HG02884 (cell line): ENCODE measurements around the gene TOX3.

ENCODE experiments used
- ATAC-seq: cut with Tn5 transposase; IDR thresholded peaks from one replicate; pipeline ENCODE4 v1.9.1; 2021; ENCODE audit warnings: mild to moderate bottlenecking, moderate library complexity; ENCODE audit not compliant: unreplicated experiment

TOX3 gene

DNA sequence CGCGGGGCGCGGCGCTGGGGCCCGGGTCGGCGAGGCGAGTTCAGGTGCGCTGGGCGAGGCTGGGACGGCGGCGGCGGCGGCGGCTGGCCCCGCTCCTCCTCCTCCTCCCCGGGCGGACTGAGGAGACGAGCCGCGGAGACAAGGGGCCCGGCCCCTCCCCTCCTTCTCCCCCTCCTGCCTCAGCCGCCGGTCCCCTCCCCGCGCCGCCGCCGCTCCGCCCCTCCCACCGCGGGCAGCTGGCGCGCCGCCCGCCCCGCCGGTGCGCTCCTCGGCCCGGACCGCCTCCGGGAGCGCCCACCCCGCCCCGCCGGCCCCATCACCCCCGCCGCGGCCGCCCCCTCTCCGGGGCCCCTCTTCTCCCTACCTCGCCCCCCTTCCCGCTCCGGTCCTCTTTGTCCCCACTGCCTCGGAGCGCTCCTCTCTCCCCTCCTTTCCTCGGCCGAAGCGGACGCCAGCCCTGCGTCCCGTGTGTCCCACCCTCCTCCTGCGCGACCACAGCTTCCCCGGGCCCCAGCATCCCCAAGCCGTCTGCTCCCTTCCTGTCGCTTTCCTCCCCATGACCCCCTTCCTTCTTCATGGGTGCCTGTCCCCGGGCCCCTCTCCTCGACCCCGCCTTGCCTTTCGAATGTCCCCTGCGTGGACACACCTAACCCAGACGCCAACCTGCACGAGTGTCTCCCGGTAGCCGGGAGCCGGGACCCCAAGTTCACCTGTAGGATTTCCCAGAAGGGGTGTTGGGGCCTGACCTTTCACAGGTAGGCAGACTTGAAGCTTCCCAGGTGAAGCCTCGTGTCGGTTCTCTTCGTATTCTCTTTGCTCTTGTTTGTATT is at the start of gene TOX3:
Gene TOX3, minus strand, starts transcription at position 140 of the 830 bp plus-strand sequence. CDS start 420 bp downstream, outside the sequence.
- ATAC-seq = no peak

DNA sequence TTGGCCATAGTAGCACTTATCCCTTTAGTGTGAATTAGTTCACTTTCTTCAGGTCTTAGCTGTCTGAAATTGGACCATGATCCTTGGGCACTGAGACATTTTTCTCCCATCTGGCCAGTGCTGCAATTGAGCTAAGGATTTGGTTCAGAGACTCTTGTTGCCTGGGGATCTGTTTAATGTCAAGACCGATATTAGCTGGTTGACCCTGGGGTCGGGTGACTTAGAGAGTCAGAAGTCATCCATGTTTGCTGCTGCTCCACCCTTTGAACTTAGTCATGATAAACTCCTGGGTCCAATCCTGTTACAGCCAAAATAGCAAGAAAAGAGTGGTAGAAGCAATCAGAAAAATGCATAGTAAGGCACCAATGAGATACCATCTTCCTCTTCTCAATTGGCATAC is 45.8 kb upstream of the TOX3 start:
- ATAC-seq = no peak

DNA sequence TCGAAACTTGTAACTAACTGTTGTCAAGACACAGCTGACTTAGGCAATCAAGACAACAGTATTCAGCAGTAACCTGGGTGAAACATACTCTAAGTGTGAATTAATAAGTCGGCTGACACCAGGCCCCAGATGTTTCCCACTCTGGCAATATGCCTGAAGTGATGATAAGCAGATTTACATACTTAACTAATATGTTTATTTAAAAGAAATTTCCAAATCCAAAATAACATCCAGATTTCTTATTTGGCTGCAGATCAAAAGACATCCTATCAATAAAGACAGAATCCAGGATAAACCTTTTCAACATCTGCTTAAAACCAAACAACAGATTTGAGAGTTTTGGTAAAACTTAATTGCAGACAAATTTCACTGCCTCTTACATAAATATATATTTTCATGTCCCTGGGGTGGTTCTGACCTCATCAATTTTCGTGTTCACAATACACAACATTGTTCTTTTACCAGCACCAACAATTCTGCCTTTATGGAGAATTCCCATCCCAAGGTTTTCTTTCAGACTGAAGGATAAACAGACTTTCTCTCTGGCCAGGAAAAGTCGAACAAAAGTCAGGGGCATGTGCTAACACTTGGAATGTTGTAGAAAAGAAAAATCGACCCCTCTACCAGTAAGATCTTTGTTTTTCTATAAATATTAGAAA is 45.1 kb upstream of the TOX3 start:
- ATAC-seq = no peak

DNA sequence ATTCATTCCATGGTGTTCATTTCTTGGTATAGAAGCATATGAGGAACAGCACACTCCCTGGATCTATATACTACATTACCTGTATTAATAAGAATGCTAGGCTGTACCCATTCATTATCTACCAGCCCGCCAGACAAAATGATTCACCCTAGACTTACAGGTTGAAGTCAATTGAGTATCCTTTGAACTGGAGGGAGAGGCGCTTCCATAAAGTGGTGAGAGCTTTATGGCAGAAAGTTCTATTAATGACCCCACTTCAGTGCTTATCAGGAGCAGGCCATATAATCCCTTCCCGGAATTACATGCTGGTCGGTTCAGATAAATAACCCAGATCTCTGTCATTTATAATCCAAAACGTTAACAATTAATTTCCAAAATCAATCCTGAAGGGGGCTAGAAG is 44.5 kb upstream of the TOX3 start:
- ATAC-seq = no peak

DNA sequence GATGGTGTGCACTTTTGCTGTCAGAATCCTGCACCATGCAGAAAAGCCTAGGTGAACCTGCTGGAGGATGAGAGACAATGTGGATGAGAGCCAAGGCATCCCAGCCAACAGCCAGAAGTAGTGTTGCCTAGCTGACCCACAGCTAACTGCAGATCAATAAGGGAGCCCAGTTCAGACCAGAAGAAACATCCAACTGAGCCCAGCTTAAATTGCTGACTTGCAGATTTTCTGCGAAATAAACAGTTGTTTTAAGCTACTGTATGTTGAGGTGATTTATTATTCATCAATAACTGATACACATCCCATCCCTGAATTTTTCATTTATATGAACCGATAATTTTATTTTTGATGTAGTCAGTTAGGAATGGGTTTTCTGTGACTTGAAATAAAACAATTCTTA is 39.2 kb upstream of the TOX3 start:
- ATAC-seq = no peak

DNA sequence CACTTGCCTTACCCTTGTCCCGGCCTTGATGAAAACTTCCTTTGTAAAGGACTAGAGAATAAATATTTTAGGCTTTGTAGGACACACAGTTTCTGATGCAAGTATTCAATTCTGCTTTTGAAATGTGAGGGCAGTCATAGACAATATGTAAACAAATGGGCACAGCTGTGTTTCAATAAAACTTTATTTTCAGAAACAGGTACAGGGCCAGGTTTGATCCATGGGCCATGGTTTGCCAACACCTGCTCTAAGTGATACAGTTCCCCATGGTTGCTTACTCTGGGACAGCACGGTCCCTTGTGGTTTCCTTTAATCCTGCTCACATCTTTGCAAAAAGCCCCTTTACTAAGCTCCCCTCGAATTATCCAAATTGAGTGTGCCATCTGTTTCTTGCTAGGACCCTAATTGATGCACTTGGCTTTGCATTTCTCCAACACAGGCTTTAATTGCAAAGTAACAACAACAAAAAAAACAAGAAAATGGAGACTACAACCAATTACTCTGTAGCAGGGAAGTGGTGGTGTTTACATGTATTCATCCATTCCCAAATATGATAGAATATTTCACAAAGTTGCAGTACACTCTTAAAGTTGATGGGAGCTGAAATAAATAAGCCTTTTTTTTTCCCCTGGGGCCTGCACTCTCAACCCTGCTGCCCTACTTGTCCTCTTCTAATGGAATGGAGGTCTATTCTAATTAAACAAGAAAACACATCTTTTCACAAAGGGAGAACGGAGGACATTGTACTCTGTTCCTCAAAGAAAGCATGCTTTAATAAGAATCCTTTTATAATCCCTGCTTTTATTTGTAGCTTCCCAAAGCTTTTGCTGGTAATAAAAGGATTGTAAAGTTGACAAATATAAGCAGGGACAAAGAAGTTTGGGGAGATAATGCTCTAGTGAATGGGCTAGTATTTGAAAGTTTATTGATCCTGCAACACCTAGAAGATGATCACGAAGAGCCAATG is 37.7 kb upstream of the TOX3 start:
- ATAC-seq = no peak

DNA sequence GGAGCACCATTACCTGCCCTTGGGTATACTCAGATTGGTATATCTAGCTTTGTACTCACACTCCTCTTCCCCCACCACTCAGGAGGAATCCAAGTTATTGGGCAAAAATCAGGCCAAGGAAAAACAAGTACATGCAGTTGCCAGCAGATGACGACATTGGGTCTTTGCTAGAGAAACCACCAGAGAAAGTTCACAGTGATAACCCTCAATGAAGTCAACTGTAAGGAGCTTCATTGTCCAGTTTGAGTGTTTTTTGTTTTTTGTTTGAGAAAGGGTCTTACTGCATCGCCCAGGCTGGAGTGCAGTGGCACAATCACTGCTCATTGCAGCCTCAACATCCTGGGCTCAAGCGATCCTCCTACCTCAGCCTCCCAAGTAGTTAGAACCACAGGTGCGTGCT is 34.6 kb upstream of the TOX3 start:
- ATAC-seq = no peak

DNA sequence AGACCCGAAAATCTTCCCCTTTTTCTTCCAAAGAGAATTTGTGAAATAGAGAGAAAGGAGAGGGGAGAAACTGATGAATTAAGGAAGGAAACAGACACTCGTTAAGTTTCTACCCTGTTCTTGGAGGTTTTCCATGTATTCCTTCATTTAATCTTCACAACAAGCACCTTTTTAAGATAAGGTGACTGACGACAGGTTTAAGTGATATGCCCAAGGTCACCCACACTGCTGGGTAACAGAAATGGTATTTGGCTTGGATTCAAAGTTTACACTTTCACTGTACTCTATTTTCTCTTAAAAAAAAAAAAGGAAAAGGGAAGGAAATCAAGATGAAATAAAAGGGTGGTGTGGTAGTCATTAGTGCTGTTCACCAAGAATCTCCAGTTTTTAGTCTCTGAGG is 33.5 kb upstream of the TOX3 start:
- no peak for ATAC-seq

DNA sequence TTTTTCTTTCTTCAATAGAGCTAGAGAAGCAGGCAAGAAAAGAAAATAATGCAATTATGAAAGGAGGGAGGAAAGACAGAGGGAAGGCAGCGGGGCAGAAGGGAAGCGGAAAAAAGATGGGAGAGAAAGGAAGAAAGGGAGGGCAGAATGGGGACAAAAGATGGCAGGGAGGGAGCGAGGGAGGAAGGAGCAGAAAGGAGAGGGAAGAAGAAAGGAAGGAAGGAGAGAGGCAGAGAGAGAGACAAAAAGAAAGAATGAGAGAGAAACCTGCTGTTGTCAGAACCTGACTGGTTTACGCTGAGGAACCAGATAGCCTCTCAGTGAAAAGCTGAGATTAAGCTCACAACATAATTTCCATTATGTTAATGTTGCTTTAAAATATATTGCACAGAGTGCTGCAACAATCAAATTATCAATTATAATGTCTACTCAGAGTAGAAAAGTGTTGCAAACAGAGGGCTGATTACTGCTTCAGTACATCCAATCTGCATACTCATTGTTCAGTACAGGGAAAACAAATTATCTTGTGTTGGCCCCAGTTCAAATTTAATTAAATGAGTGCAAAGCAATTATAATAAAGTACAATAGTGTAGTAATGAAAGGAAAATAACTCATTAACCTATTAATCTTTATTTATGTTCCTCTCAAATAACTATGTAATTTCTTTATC is 32.0 kb upstream of the TOX3 start:
- no peak for ATAC-seq

DNA sequence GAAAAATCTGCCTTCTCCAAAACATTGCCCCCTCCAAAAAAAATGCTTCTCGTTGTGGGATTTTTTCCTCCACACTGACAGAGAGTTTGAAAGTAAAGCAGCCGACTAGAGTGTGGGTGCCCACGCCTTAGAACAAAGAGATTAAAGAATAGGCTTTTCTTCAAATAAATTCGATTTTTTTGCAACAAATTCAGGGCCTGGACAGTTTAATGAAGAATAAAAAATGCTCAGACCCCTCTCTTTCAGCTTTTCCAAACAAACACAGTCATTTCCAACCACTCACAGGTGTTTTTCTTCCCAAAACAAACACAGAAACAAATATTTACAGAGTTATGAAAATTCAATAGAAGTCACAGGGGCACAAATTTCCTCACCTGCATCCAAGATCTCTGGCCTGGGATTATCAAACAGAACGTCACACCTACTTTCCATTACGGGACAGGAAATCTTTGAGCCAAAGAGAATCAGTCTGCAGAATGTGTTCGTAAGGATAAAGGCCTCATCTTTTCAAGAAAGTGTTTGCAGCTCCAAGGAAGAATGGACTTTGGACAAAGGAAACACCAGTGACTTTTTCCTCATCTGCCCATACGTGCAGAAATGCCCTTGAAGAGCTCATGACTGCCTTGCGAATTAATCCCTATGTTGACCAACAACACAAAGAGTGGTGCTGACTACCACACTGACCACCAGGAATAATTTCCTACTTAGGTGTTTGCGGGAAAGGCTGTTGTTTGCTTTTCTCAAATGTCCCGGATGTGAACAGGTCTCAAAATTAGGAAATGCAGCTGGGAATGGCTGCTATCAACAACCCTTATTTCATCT is 31.3 kb upstream of the TOX3 start:
- ATAC-seq = no peak

DNA sequence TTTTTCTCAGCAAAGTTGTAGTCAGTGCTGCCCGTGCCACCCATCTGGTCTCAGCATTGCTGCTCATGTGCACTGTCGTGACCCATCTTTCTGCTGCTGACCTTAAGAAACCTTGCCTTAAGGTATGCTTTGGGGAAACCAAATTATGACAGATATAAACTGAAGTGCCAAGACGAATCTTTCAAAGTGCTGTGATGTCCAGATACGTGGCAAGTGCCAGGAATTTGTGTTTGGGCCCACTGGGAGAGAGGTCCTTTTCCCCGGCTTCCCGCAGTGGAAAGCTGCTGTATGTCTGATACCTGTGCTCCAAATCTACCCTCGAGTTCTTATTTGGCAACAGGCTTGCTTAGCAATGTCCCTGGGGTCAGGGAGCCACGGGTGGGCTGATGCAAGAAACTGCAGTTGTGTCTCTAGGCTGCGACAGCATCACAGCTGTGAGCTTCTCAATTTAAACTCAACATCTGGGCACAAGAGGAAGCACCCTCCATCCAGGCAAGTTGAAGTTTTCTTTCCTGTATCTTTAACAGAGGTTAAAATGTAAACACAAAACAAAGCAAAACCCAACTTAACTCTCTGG is 30.3 kb upstream of the TOX3 start:
- no peak for ATAC-seq

DNA sequence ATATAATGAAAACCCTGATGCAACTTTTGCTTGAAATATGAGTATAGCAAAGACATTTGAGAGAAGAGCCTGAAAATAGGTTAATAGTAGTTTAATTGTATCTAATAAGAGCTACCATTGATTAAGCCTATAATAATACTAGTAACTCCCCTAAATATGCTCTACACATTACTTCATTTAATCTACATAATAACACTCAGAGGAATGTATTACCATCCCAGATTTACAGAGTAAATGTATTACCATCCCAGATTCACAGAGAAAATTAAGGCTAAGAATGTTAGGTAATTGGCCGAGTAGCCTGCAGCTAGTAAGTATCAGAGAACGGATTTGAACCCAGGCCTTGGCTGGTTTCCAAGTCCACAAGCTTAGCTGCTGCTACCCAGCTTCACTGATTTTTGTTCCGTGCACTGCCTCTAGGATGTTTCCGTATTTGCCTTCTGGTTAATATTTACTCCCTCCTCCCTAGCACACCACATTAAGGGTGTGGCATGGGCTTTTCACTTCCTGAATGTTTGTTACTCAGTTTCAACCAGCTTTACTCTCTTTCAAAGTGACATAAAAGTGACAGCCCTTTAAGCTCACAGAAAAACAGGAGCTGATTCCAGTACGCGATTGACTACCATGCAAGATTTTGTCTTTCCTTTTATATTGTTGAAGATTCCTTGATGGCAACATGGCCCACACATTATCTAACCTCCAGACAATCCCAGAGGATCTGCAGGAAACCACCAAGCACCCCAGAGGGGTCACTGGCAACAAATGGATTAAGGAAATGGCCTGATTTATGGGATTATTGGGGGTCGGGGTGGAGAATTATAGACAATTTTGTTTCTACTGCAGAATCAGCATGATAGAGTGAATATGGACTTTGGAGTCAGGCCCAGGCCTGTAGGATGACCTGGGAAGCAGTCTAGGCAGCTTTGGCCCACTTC is 26.7 kb upstream of the TOX3 start:
- no peak for ATAC-seq

DNA sequence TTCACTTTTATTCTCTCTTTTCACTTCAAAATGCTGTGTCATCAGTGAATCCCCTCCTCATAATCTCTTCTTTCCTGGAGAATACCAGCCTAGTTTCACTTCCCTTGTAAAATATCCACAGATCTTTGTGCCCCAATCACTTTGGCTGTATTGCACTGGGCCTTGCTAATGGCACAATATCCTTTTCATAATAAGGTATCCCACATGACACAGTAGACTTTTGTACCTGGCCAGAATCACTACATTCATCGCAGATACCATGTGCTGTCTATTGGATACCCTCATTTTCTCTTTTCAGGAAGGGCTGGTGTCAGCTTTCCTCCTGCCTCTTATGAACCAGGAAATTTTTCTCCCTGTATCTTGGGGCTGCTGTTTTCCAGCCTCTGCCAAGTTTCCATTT is 25.7 kb upstream of the TOX3 start:
- ATAC-seq = no peak

DNA sequence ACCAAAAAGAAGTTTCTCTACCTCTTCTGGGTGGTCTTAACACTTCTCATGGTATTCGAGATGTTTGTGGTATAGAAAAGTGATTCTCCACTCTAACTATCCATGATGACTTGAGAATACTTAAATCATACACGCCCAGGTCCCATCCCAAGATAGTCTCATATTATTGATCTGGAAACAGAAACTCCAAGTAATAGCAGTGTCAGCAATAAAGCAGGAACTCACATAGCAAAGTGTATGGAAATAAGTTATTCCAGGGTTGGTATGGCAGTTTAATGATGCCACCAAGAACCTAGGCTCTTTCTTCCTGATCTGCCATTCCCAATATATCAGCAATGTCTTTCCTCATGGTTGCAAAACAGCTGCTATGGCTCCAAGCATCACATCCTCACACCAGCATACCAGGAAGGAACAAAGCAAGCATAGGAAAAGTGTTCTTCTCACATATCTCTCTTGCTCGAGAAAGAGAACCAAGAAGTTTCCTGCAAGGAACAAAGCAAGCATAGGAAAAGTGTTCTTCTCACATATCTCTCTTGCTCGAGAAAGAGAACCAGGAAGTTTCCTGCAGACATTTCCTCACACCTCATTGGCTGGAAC is 23.6 kb upstream of the TOX3 start:
- no peak for ATAC-seq

DNA sequence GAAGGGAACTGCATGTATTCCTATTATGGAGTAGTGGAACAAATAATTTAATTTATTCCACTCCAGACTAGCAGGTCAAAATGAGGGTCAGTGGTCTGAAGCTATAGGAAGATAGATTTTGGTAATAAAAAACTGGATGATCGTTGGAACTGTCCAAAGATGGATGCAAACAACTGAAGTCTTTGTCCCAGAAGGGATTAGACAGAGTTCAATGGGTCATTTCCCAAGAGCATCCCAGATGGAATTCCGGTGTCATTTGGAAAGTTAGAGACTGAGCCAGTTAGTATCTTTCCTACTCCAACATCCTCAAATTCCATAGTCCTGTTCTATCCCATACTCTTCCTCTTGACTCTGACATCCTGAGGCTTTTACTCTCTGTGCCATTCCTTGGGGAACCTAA is 22.8 kb upstream of the TOX3 start:
- no peak for ATAC-seq

DNA sequence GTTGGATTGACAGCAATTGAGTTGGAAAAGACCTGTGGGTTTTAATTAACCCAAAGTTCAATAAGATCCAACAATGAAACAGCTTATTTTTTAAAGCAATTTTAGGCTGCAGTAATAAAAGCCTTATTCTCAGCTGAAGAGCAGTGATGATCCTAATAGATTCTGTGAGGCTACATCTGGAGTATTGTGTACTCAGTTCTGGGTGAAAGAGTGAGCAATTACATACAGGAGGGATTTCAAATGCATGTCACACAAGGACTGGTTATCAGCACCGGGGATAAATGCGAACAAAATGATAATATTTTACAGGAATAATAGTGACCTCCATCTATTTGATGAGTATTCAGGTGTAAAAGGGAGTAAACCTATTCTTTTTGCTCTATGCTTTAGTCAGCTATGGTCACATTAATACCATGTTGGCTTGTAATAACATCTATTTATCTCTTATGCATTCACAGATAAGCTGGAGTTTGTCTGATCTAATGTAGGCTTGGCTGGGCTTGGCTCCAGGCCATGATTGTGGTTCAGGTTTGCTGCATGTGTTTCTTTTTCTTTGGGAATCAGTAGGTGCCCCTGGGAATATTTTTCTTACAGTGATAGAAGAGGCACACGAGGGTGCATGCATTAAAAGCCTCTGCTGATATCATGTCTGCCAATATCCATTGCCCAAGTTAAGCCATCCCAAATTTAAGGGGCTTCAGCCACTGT is 22.2 kb upstream of the TOX3 start:
- ATAC-seq = no peak

DNA sequence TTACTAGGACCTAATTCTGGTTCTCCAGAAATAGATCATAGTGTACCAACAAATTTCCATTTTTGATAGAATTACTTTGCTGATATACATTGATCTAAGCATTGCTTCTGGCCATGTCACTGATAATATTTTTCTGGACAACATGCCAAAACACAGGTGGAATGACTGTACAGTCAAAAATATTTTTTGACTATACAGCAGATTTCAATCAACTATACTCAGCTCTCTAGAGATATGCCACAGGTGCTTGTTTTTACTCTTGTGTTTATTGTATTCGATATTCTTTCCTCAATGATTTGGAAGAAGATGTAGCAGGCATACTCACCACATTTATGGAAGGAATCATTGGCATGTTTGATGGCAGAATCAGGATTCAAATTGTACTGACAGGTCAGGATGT is 21.6 kb upstream of the TOX3 start:
- ATAC-seq = no peak

DNA sequence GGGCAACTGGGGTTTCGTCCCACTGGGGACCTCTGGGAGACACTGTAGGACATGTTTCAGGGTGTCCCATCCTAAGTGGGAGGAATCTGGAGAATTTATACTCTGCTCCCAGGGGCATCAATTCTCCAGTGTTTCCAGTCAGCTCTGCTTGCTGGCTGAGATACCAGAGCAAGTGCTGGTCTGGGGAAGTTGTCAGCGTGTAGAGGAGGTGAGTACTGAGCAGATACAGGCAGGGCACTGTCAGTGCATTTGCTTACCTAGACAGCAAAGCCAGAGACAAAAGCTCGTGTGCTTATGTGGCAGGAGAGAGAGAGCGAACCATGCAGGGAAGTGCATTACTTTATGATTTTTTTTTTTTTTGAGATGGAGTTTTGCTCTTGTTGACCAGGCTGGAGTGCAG is 20.2 kb upstream of the TOX3 start:
- ATAC-seq = no peak
